Endothelial cell of umbilical vein (primary cell): ENCODE data around the gene SEMA5A. TPM values are rescaled to one million over a fixed set of nuclear protein-coding genes. Genes with fewer than 3 reads are reported as not detected.

Experiments
- BruUV-seq: library from RNA; stranded (reverse); fragments of 400-500 nt; replicated peaks from 2 replicates; lab custom pipeline; 2021; lab: Mats Ljungman, UMichigan
- CTCF ChIA-PET: fragments of 300-600, 350-600 bp; sonication (Branson Sonifier 250); formaldehyde crosslinking; loops from one replicate; lab custom pipeline; 2021; ENCODE audit warnings: antibody characterized with exemption, inconsistent platforms; lab: Charles Lee
- POLR2A ChIA-PET: fragments of 300-600, 350-600 bp; sonication (Branson Sonifier 250); formaldehyde crosslinking; loops from one replicate; lab custom pipeline; 2021; ENCODE audit warnings: antibody characterized with exemption, inconsistent platforms; lab: Charles Lee
- DNase-seq: peaks from one replicate; pipeline ENCODE4 v3.0.0-alpha.2; 2011; ENCODE audit warnings: low read depth, low spot score
- FAIRE-seq: peaks from 2 replicates; lab custom pipeline; 2011; peaks lifted over from hg19 to GRCh38; lab: Jason Lieb, UNC
- H2AFZ ChIP-seq: 2 replicates; pipeline ENCODE4 v1.6.0; 2012; ENCODE audit warnings: low read depth, low read length, control low read depth, inconsistent platforms
- H3K27ac ChIP-seq: 2 replicates; pipeline ENCODE4 v1.5.1; 2011; ENCODE audit warnings: low read depth, mild to moderate bottlenecking, control low read depth, low read length, moderate library complexity; ENCODE audit not compliant: insufficient read depth
- H3K27me3 ChIP-seq, 2 experiments: 2 replicates each; pipeline versions ENCODE4 v1.6.0 to v1.6.1; 2011; ENCODE audit warnings: low read length in 2 of 2, mixed read lengths in 1 of 2; ENCODE audit not compliant: control insufficient read depth in 2 of 2, insufficient read depth in 2 of 2
- H3K36me3 ChIP-seq, 2 experiments: 2 replicates in 1 of 2; 3 replicates in 1 of 2; pipeline ENCODE4 v1.5.1; 2011; ENCODE audit warnings: low read length in 2 of 2, mild to moderate bottlenecking in 1 of 2, moderate library complexity in 1 of 2; ENCODE audit not compliant: control insufficient read depth in 2 of 2, insufficient read depth in 2 of 2; ENCODE audit errors: extremely low read depth in 1 of 2
- H3K4me1 ChIP-seq: 3 replicates; pipeline ENCODE4 v1.5.1; 2011; ENCODE audit warnings: mild to moderate bottlenecking, low read length; ENCODE audit not compliant: control insufficient read depth, insufficient read depth; ENCODE audit errors: extremely low read depth
- H3K4me2 ChIP-seq: 2 replicates; pipeline ENCODE4 v1.6.1; 2011; ENCODE audit warnings: low read length, control low read depth, mixed read lengths; ENCODE audit not compliant: insufficient read depth
- H3K4me3 ChIP-seq, 3 experiments: fragments of 200-600 bp in 1 of 3; sonication (generic), shearing (Covaris generic) in 1 of 3; replicated peaks in 1 of 3; 2 replicates each; pipeline ENCODE4 v1.5.1; 2011 to 2016; ENCODE audit warnings: control low read depth in 3 of 3, low read length in 3 of 3, mild to moderate bottlenecking in 2 of 3, inconsistent platforms in 1 of 3, low read depth in 1 of 3, moderate library complexity in 1 of 3; ENCODE audit not compliant: insufficient read depth in 1 of 3
- H3K79me2 ChIP-seq: 2 replicates; pipeline ENCODE4 v1.6.0; 2012; ENCODE audit warnings: low read length, inconsistent platforms; ENCODE audit not compliant: control insufficient read depth, insufficient read depth
- H3K9ac ChIP-seq: replicated peaks from 2 replicates; pipeline ENCODE3; 2011; ENCODE audit warnings: low read length, control low read depth; ENCODE audit not compliant: insufficient read depth; ENCODE audit errors: extremely low read depth
- H3K9me1 ChIP-seq: replicated peaks from 3 replicates; pipeline ENCODE4 v1.6.0; 2011; ENCODE audit warnings: mild to moderate bottlenecking, low read length; ENCODE audit not compliant: control insufficient read depth, insufficient read depth; ENCODE audit errors: extremely low read depth
- H3K9me3 ChIP-seq: replicated peaks from 2 replicates; pipeline ENCODE4 v1.5.1; 2012; ENCODE audit warnings: low read length, inconsistent platforms; ENCODE audit not compliant: control insufficient read depth, insufficient read depth
- H4K20me1 ChIP-seq: replicated peaks from 2 replicates; pipeline ENCODE3; 2011; ENCODE audit warnings: mild to moderate bottlenecking, low read length; ENCODE audit not compliant: control insufficient read depth, insufficient read depth; ENCODE audit errors: extremely low read depth
- EZH2 ChIP-seq: IDR thresholded peaks from 2 replicates; pipeline ENCODE4 v1.6.1; 2012; ENCODE audit warnings: borderline replicate concordance, low read depth, mild to moderate bottlenecking, moderate library complexity, low read length, inconsistent platforms; ENCODE audit not compliant: severe bottlenecking
- FOS ChIP-seq: IDR thresholded peaks from 2 replicates; pipeline ENCODE4 v1.6.1; 2011; ENCODE audit warnings: mild to moderate bottlenecking, low read length, moderate library complexity, borderline replicate concordance; ENCODE audit not compliant: insufficient read depth
- GATA2 ChIP-seq: IDR thresholded peaks from 2 replicates; pipeline ENCODE4 v1.7.0; 2011; ENCODE audit warnings: low read depth, mild to moderate bottlenecking, moderate library complexity, mixed read lengths, low read length; ENCODE audit not compliant: insufficient read length, insufficient read depth
- JUN ChIP-seq: IDR thresholded peaks from 2 replicates; pipeline ENCODE4 v1.6.1; 2011; ENCODE audit warnings: borderline replicate concordance, low read depth; ENCODE audit not compliant: insufficient read length, insufficient read depth
- MYC ChIP-seq: IDR thresholded peaks from one replicate; pipeline ENCODE4 v1.6.1; 2011; ENCODE audit warnings: mild to moderate bottlenecking, low read depth, low read length
- POLR2A ChIP-seq: IDR thresholded peaks from 2 replicates; pipeline ENCODE4 v1.6.1; 2012; ENCODE audit warnings: low read depth, mild to moderate bottlenecking, control low read depth, low read length
- dilution Hi-C: fragments of 300-500 bp; cut with MboI; formaldehyde crosslinking; loops from one replicate; pipeline ENCODE4 v1.15.0; 2019; ENCODE audit warnings: low sequenced_read_pairs; ENCODE audit not compliant: extremely low pct_ligation_motif_present
- intact Hi-C: fragments of 100-400 bp; cut with micrococcal nuclease; formaldehyde crosslinking; loops from one replicate; pipeline ENCODE4 v1.10.0; 2022
- polyA plus RNA-seq, 4 experiments: library from polyadenylated mRNA; depleted of rRNA in 3 of 4; stranded (reverse) in 3 of 4; unstranded in 1 of 4; fragments of >200 nt; gene quantifications; 2 replicates each; pipeline versions ENCODE4 v1.2.1 to v1.2.3, GENCODE V29; 2011 to 2012; ENCODE audit warnings: missing spikeins in 1 of 4
- total RNA-seq: library from RNA; stranded (reverse); gene quantifications from 2 replicates; pipeline ENCODE4 v1.2.3, GENCODE V29; 2021
- TF ChIP-seq, protein P1 (sequence below), 2 donors: IDR thresholded peaks; 1 replicate in 1 of 2; 2 replicates in 1 of 2; pipeline ENCODE4 v1.5.1; 2011; ENCODE audit warnings: low read length in 2 of 2, mild to moderate bottlenecking in 2 of 2, moderate library complexity in 2 of 2, control low read depth in 1 of 2, inconsistent platforms in 1 of 2, low read depth in 1 of 2; ENCODE audit not compliant: insufficient read depth in 1 of 2; ENCODE audit errors: extremely low read depth in 1 of 2
- TF ChIP-seq, protein P2 (sequence below): IDR thresholded peaks from 2 replicates; pipeline ENCODE4 v1.6.1; 2011; ENCODE audit not compliant: insufficient read depth, insufficient read length

The SEMA5A gene
- total and polyA plus RNA-seq, 2 donors (not counting 3 experiments of a cell fraction or from before 2014, with no cell fraction given) = 0.04 to 0.06 TPM

GRCh38 chr5:9440517-9440916, 105.4 kb downstream of the SEMA5A start:
- POLR2A ChIA-PET = no interaction called here
- Histone ChIP-seq H3K9me3 (no peaks in the 10 kb centered on the region), H3K9ac (no peak overlapping the region), H3K4me1 (no peaks in the 10 kb centered on the region), H3K27me3 (no peaks in the 10 kb centered on the region), H3K4me2 (no peak overlapping the region), H4K20me1 (no peaks in the 10 kb centered on the region), H3K79me2 (no peaks in the 10 kb centered on the region), H2AFZ (no peak overlapping the region), H3K36me3 (no peaks in the 10 kb centered on the region), H3K27ac (no peak overlapping the region), H3K4me3 (no peak overlapping the region), H3K9me1 (no peaks in the 10 kb centered on the region)
- TF ChIP-seq, protein P1, sequence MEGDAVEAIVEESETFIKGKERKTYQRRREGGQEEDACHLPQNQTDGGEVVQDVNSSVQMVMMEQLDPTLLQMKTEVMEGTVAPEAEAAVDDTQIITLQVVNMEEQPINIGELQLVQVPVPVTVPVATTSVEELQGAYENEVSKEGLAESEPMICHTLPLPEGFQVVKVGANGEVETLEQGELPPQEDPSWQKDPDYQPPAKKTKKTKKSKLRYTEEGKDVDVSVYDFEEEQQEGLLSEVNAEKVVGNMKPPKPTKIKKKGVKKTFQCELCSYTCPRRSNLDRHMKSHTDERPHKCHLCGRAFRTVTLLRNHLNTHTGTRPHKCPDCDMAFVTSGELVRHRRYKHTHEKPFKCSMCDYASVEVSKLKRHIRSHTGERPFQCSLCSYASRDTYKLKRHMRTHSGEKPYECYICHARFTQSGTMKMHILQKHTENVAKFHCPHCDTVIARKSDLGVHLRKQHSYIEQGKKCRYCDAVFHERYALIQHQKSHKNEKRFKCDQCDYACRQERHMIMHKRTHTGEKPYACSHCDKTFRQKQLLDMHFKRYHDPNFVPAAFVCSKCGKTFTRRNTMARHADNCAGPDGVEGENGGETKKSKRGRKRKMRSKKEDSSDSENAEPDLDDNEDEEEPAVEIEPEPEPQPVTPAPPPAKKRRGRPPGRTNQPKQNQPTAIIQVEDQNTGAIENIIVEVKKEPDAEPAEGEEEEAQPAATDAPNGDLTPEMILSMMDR (IDR thresholded peaks at IDR 0.05; ENCODE audit: extremely low read depth in 1 of 2, insufficient read depth in 1 of 2, low read depth in 1 of 2, low read length in 2 of 2) = no peak
- TF ChIP-seq EZH2 = no peak
- no peak for TF ChIP-seq MYC
- no peak for TF ChIP-seq POLR2A
- TF ChIP-seq FOS = no peak
- no peak for TF ChIP-seq GATA2
- TF ChIP-seq JUN = no peak
- TF ChIP-seq, protein P2, sequence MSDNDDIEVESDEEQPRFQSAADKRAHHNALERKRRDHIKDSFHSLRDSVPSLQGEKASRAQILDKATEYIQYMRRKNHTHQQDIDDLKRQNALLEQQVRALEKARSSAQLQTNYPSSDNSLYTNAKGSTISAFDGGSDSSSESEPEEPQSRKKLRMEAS = no peak
- CTCF ChIA-PET = no interaction called here
- FAIRE-seq (no peak), DNase-seq (no peak)
- BruUV-seq = no TSS peak
- dilution Hi-C loops (no loop called here), intact Hi-C loops (no loop called here)
